ENCODE data around the gene YJEFN3.

YJEFN3 gene

GRCh38 chr19:19532806-19533701, 4.3 kb downstream of the YJEFN3 start (continued):
- TF ChIP-seq ZNF518A (tag by site-specific recombination; conservative IDR thresholded peaks at IDR 0.05; ENCODE audit: low read depth) (no peak), PRDM4 (tag by site-specific recombination; IDR thresholded peaks at IDR 0.05) (no peak), SCRT1 (tag by site-specific recombination; IDR thresholded peaks at IDR 0.05; ENCODE audit: borderline replicate concordance) (no peak), SCRT2 (tag by site-specific recombination; IDR thresholded peaks at IDR 0.05) (no peak), ZNF16 (tag by site-specific recombination; IDR thresholded peaks at IDR 0.05; ENCODE audit: low read depth) (no peak), ZNF157 (tag by site-specific recombination; IDR thresholded peaks at IDR 0.05) (no peak), ZNF580 (tag by site-specific recombination; IDR thresholded peaks at IDR 0.05) (no peak), ZNF335 (tag by site-specific recombination; conservative IDR thresholded peaks at IDR 0.05) (no peak), ZNF10 (tag by site-specific recombination; IDR thresholded peaks at IDR 0.05) (no peak), IKZF3 (tag by site-specific recombination; IDR thresholded peaks at IDR 0.05) (no peak), ZNF302 (tag by site-specific recombination; IDR thresholded peaks at IDR 0.05; ENCODE audit: low read depth) (no peak), REPIN1 (tag by site-specific recombination; IDR thresholded peaks at IDR 0.05; ENCODE audit: low read depth) (no peak), ZNF112 (tag by site-specific recombination; IDR thresholded peaks at IDR 0.05) (no peak), PRDM1 (tag by site-specific recombination; IDR thresholded peaks at IDR 0.05) (peak; percentile 49; the same call in 1 of the 2 replicates), EGR2 (tag by site-specific recombination; IDR thresholded peaks at IDR 0.05; ENCODE audit: low read depth) (peak; percentile 92), ZNF629 (tag by site-specific recombination; IDR thresholded peaks at IDR 0.05) (no peak), ATF2 (tag by site-specific recombination; IDR thresholded peaks at IDR 0.05; ENCODE audit: low read depth) (no peak), ZNF501 (tag by site-specific recombination; IDR thresholded peaks at IDR 0.05) (no peak), ZSCAN5A (tag by site-specific recombination; IDR thresholded peaks at IDR 0.05) (no peak), ZNF792 (tag by site-specific recombination; IDR thresholded peaks at IDR 0.05) (no peak), MZF1 (tag by site-specific recombination; IDR thresholded peaks at IDR 0.05; ENCODE audit: borderline replicate concordance) (no peak), ZFP3 (tag by site-specific recombination; IDR thresholded peaks at IDR 0.05; ENCODE audit: low read depth) (no peak)
